ENCODE results near the gene LCN15. TPM values are rescaled to one million over a fixed set of nuclear protein-coding genes. Genes with fewer than 3 reads are reported as not detected.
A peak's percentile ranks its signal among the peaks of the same experiment; 100 is the strongest.

Gene LCN15
- total and polyA plus RNA-seq, 2 of the 13 experiments (the other 11 are each of a cell fraction or from before 2014, with no cell fraction given) = 1.3 to 53.7 TPM

GRCh38 chr9:136807281-136808074, 43.2 kb upstream of the LCN15 start, which contains the start of gene RABL6 (continued):
- TF ChIP-seq BRF2 (CRISPR knock-in tag; IDR thresholded peaks at IDR 0.05) (no peak), ZMAT3 (CRISPR knock-in tag; conservative IDR thresholded peaks at IDR 0.05) (peak; percentile 61), PCBP2 (optimal IDR thresholded peaks at IDR 0.05; ENCODE audit: low read depth, low read length, poor library complexity, severe bottlenecking) (no peak), GATAD1 (CRISPR knock-in tag; IDR thresholded peaks at IDR 0.05) (no peak; the same call in 1 of the 2 replicates), PRPF4 (IDR thresholded peaks at IDR 0.05; ENCODE audit: low read depth, low read length, poor library complexity, severe bottlenecking) (no peak), ZNF431 (CRISPR knock-in tag; IDR thresholded peaks at IDR 0.05; ENCODE audit: borderline replicate concordance, low read depth) (no peak; the same call in 1 of the 2 replicates), ZNF788 (CRISPR knock-in tag; IDR thresholded peaks at IDR 0.05; ENCODE audit: borderline replicate concordance) (peak; percentile 84; the same call in 1 of the 2 replicates), HHEX (CRISPR knock-in tag; IDR thresholded peaks at IDR 0.05) (no peak), EP300 (IDR thresholded peaks at IDR 0.05; ENCODE audit: low read depth in 2 of 2, low read length in 2 of 2) (no peak), EP300 (CRISPR knock-in tag; IDR thresholded peaks at IDR 0.05; ENCODE audit: borderline replicate concordance) (no peak), ETV5 (CRISPR knock-in tag; IDR thresholded peaks at IDR 0.05; ENCODE audit: borderline replicate concordance) (no peak), TFAP4 (IDR thresholded peaks at IDR 0.05; ENCODE audit: borderline replicate concordance, low read depth) (no peak; the same call in 1 of the 2 replicates), CBX2 (IDR thresholded peaks at IDR 0.05; ENCODE audit: low read depth, low read length) (no peak), CBX2 (CRISPR knock-in tag; IDR thresholded peaks at IDR 0.05; ENCODE audit: low read depth) (no peak), ZNF121 (CRISPR knock-in tag; IDR thresholded peaks at IDR 0.05) (no peak), KDM6A (CRISPR knock-in tag; IDR thresholded peaks at IDR 0.05; ENCODE audit: low read depth) (no peak), SNRNP70 (IDR thresholded peaks at IDR 0.05; ENCODE audit: low read depth, low read length) (no peak), SOX13 (IDR thresholded peaks at IDR 0.05) (no peak), SOX13 (CRISPR knock-in tag; conservative IDR thresholded peaks at IDR 0.05 in 1 of 2, IDR thresholded peaks at IDR 0.05 in 1 of 2) (0 out of 4 replicates have a peak, but pooled peaks of 1 of the 2 experiments have one; percentile 3), NR2C2 (CRISPR knock-in tag; IDR thresholded peaks at IDR 0.05; ENCODE audit: borderline replicate concordance) (no peak), ZNF572 (CRISPR knock-in tag; IDR thresholded peaks at IDR 0.05) (no peak), KMT2A (CRISPR knock-in tag; IDR thresholded peaks at IDR 0.05) (peak; percentile 61; the same call in 1 of the 2 replicates), IKZF4 (CRISPR knock-in tag; IDR thresholded peaks at IDR 0.05; ENCODE audit: borderline replicate concordance, low read depth, not compliant biosample characterization) (no peak), RAD51 (IDR thresholded peaks at IDR 0.05; ENCODE audit: borderline replicate concordance) (no peak), HMGA1 (CRISPR knock-in tag; conservative IDR thresholded peaks at IDR 0.05) (no peak), MYC (CRISPR knock-in tag; IDR thresholded peaks at IDR 0.05; ENCODE audit: borderline replicate concordance) (0 out of 2 replicates have a peak, but pooled peaks have one; percentile 46)
- TF ChIP-seq, protein P1, sequence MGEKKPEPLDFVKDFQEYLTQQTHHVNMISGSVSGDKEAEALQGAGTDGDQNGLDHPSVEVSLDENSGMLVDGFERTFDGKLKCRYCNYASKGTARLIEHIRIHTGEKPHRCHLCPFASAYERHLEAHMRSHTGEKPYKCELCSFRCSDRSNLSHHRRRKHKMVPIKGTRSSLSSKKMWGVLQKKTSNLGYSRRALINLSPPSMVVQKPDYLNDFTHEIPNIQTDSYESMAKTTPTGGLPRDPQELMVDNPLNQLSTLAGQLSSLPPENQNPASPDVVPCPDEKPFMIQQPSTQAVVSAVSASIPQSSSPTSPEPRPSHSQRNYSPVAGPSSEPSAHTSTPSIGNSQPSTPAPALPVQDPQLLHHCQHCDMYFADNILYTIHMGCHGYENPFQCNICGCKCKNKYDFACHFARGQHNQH (CRISPR knock-in tag; IDR thresholded peaks at IDR 0.05) = 0 out of 2 replicates have a peak, but pooled peaks have one; percentile 14
